ENCODE data around the gene MIOS.

DNA sequence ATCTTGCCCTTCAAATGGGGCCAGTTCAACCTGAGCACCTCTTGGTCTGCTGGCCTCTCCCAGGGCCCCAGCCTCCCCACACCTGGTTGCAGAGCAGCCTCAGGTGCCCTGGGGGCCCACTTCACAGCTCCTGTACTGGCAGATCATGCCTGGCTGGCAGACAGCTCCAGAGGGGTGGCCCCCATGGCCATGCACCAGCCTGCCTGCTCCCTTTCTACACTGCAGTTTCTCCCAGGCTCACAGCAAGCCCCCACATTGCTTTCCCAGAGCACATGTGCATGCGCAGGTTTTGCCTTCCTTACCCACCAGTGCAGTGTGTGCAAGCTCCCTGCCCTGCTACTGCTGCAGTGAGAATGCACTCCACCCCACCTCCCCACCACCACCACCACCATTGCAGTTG, 9.8 kb upstream of the MIOS start:
- no peak for TF ChIP-seq NRF1 (IDR thresholded peaks at IDR 0.05; ENCODE audit: low read depth, low read length)
- TF ChIP-seq, protein P1, sequence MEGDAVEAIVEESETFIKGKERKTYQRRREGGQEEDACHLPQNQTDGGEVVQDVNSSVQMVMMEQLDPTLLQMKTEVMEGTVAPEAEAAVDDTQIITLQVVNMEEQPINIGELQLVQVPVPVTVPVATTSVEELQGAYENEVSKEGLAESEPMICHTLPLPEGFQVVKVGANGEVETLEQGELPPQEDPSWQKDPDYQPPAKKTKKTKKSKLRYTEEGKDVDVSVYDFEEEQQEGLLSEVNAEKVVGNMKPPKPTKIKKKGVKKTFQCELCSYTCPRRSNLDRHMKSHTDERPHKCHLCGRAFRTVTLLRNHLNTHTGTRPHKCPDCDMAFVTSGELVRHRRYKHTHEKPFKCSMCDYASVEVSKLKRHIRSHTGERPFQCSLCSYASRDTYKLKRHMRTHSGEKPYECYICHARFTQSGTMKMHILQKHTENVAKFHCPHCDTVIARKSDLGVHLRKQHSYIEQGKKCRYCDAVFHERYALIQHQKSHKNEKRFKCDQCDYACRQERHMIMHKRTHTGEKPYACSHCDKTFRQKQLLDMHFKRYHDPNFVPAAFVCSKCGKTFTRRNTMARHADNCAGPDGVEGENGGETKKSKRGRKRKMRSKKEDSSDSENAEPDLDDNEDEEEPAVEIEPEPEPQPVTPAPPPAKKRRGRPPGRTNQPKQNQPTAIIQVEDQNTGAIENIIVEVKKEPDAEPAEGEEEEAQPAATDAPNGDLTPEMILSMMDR (IDR thresholded peaks at IDR 0.05; ENCODE audit: control extremely low read depth in 1 of 3, insufficient read depth in 1 of 3, low read depth in 1 of 3, low read length in 3 of 3) = no peak

Measured in H1 (cell line).